BLaER1 (cell line): ENCODE measurements around the gene IGSF22.

ENCODE experiments used
- H3K27ac ChIP-seq: shearing (Covaris generic); formaldehyde crosslinking; 2 replicates; pipeline ENCODE4 v1.8.1; 2022
- H3K27me3 ChIP-seq: shearing (Covaris generic); formaldehyde crosslinking; 2 replicates; pipeline ENCODE4 v1.8.1; 2022
- H3K36me3 ChIP-seq: shearing (Covaris generic); formaldehyde crosslinking; 2 replicates; pipeline ENCODE4 v1.8.1; 2022
- H3K4me1 ChIP-seq: shearing (Covaris generic); formaldehyde crosslinking; 2 replicates; pipeline ENCODE4 v1.8.1; 2022
- H3K4me2 ChIP-seq: shearing (Covaris generic); formaldehyde crosslinking; 2 replicates; pipeline ENCODE4 v1.8.1; 2022
- H3K4me3 ChIP-seq: shearing (Covaris generic); formaldehyde crosslinking; 2 replicates; pipeline ENCODE4 v1.8.1; 2022
- H3K9ac ChIP-seq: shearing (Covaris generic); formaldehyde crosslinking; 2 replicates; pipeline ENCODE4 v1.8.1; 2022
- H3K9me3 ChIP-seq: shearing (Covaris generic); formaldehyde crosslinking; 2 replicates; pipeline ENCODE4 v1.8.1; 2022
- H4K20me1 ChIP-seq: shearing (Covaris generic); formaldehyde crosslinking; 2 replicates; pipeline ENCODE4 v1.8.1; 2022
- Cebpa-rat ChIP-seq: shearing (Covaris generic); IDR thresholded peaks from 2 replicates; pipeline ENCODE4 v1.8.1; 2022

IGSF22 gene

GRCh38 chr11:18704698-18705097 is 21.3 kb downstream of the IGSF22 start:
- Histone ChIP-seq H3K9ac (no peak overlapping the region), H3K27me3 (peaks cover 33% of the 10 kb centered on the region), H3K36me3 (peaks cover 8% of the 10 kb centered on the region; the same call in 1 of the 2 replicates), H3K27ac (no peak overlapping the region), H3K4me3 (no peak overlapping the region), H3K9me3 (no peaks in the 10 kb centered on the region), H4K20me1 (no peaks in the 10 kb centered on the region), H3K4me2 (no peak overlapping the region), H3K4me1 (peaks cover 23% of the 10 kb centered on the region)
- TF ChIP-seq Cebpa-rat = no peak

- Histone ChIP-seq H3K27ac (no peak overlapping the region), H4K20me1 (no peaks in the 10 kb centered on the region), H3K4me2 (no peak overlapping the region), H3K4me3 (no peak overlapping the region), H3K36me3 (peaks cover 8% of the 10 kb centered on the region; the same call in 1 of the 2 replicates), H3K4me1 (peaks cover 29% of the 10 kb centered on the region), H3K9ac (no peak overlapping the region), H3K9me3 (no peaks in the 10 kb centered on the region), H3K27me3 (peaks cover 33% of the 10 kb centered on the region)
- TF ChIP-seq Cebpa-rat = no peak
Measured at GRCh38 chr11:18704045-18704645, 21.8 kb downstream of the IGSF22 start.

- Histone ChIP-seq H3K27ac (no peak overlapping the region), H3K9ac (no peak overlapping the region), H3K36me3 (peaks cover 8% of the 10 kb centered on the region; the same call in 1 of the 2 replicates), H4K20me1 (no peaks in the 10 kb centered on the region), H3K4me3 (no peak overlapping the region), H3K27me3 (peaks cover 32% of the 10 kb centered on the region), H3K4me2 (no peak overlapping the region), H3K4me1 (peaks cover 29% of the 10 kb centered on the region), H3K9me3 (no peaks in the 10 kb centered on the region)
- TF ChIP-seq Cebpa-rat = no peak
Measured at GRCh38 chr11:18703001-18703763, 22.8 kb downstream of the IGSF22 start.

- H3K36me3 ChIP-seq = peaks cover 8% of the 10 kb centered on the region; the same call in 1 of the 2 replicates
- H3K4me2 ChIP-seq = no peak overlapping the region
- H3K4me1 ChIP-seq = peaks cover 27% of the 10 kb centered on the region
- no peak overlapping the region for H3K27ac ChIP-seq
- H3K9ac ChIP-seq = no peak overlapping the region
- no peaks in the 10 kb centered on the region for H4K20me1 ChIP-seq
- no peaks in the 10 kb centered on the region for H3K9me3 ChIP-seq
- H3K4me3 ChIP-seq = no peak overlapping the region
- TF ChIP-seq Cebpa-rat = no peak
- peaks cover 21% of the 10 kb centered on the region for H3K27me3 ChIP-seq
Measured at GRCh38 chr11:18701614-18702216, 24.3 kb downstream of the IGSF22 start.

DNA sequence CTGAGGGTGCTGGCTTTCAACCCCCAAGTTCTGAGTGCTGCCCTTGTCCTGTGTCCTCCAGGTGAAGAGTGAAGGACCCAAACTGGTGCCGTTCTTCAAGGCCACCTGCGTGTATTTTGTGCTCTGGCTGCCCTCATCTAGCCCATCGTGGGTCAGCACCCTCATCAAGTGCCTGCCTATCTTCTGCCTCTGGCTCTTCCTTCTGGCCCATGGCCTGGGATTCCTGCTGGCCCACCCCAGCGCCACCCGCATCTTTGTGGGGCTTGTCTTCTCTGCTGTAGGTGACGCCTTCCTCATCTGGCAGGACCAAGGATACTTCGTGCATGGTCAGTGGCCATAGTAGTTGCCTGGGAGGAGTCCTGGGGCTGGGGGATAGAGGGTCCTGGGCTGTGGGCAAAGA is 25.1 kb downstream of the IGSF22 start:
- no peak overlapping the region for H3K4me3 ChIP-seq
- peaks cover 20% of the 10 kb centered on the region for H3K4me1 ChIP-seq
- no peak for TF ChIP-seq Cebpa-rat
- no peak overlapping the region for H3K9ac ChIP-seq
- H3K4me2 ChIP-seq = peak overlapping the region; percentile 89; the same call in 1 of the 2 replicates
- H3K36me3 ChIP-seq = peaks cover 8% of the 10 kb centered on the region; the same call in 1 of the 2 replicates
- H4K20me1 ChIP-seq = no peaks in the 10 kb centered on the region
- H3K27ac ChIP-seq = no peak overlapping the region
- H3K27me3 ChIP-seq = peaks cover 13% of the 10 kb centered on the region
- H3K9me3 ChIP-seq = no peaks in the 10 kb centered on the region

DNA sequence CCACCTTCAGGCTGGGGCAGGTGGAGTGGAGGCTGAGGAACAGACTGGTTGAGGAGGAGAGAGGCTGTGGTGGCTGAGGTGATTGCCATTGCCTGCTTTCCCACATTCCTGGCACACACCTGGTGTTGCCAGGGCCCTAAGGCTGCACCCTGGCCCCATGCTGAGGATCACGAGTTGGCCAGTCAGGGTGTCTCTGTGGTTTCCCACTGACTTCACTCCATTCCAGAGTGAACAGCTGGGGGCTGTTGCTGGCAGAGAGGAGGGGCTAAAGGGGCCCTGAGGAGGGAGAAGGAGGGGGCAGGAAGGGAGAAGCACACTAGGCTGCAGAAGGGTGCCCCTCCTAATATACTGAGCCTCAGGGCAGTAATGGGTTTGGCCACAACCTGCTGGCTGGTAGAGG is 25.6 kb downstream of the IGSF22 start:
- Histone ChIP-seq H3K4me1 (peaks cover 15% of the 10 kb centered on the region), H3K9ac (no peak overlapping the region), H3K9me3 (no peaks in the 10 kb centered on the region), H3K4me2 (peak overlapping the region; percentile 89; the same call in 1 of the 2 replicates), H3K27ac (no peak overlapping the region), H3K27me3 (peaks cover 8% of the 10 kb centered on the region), H3K36me3 (peaks cover 8% of the 10 kb centered on the region; the same call in 1 of the 2 replicates), H3K4me3 (no peak overlapping the region), H4K20me1 (no peaks in the 10 kb centered on the region)
- TF ChIP-seq Cebpa-rat = no peak

DNA sequence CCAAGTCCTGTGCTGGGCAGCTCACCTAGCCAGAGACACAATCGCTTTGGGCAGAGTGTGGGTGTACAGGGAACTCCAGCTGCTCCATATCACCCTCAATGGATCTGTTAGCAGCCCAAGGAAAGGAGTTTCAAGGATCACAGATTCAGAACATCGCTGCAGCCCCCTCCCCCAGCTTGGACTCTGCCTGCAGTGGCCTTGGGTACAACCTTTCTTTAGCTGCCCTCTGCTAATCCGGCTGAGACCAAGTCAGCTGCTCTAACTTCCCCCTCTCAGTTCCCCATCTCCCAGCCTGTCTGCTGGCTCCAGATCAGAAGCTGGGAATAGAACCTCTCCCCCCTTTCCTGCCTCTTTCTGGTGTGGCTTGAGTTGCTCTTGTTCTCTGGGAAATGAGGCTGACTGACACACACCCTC is 26.1 kb downstream of the IGSF22 start:
- Histone ChIP-seq H3K4me1 (peaks cover 15% of the 10 kb centered on the region), H3K9ac (no peak overlapping the region), H3K4me2 (peak overlapping the region; percentile 89), H3K36me3 (peaks cover 8% of the 10 kb centered on the region; the same call in 1 of the 2 replicates), H4K20me1 (no peaks in the 10 kb centered on the region), H3K9me3 (no peaks in the 10 kb centered on the region), H3K4me3 (peak overlapping the region; percentile 98), H3K27me3 (peaks cover 3% of the 10 kb centered on the region; the same call in 1 of the 2 replicates), H3K27ac (no peak overlapping the region)
- no peak for TF ChIP-seq Cebpa-rat

- Histone ChIP-seq H4K20me1 (no peaks in the 10 kb centered on the region), H3K9ac (peak overlapping the region; percentile 80), H3K9me3 (no peaks in the 10 kb centered on the region), H3K4me3 (peak overlapping the region; percentile 98), H3K4me1 (peaks cover 15% of the 10 kb centered on the region), H3K27me3 (no peaks in the 10 kb centered on the region), H3K4me2 (peak overlapping the region; percentile 89), H3K36me3 (peaks cover 8% of the 10 kb centered on the region; the same call in 1 of the 2 replicates), H3K27ac (peak overlapping the region; percentile 66)
- TF ChIP-seq Cebpa-rat = no peak
Measured at GRCh38 chr11:18699269-18699596, 26.8 kb downstream of the IGSF22 start.

DNA sequence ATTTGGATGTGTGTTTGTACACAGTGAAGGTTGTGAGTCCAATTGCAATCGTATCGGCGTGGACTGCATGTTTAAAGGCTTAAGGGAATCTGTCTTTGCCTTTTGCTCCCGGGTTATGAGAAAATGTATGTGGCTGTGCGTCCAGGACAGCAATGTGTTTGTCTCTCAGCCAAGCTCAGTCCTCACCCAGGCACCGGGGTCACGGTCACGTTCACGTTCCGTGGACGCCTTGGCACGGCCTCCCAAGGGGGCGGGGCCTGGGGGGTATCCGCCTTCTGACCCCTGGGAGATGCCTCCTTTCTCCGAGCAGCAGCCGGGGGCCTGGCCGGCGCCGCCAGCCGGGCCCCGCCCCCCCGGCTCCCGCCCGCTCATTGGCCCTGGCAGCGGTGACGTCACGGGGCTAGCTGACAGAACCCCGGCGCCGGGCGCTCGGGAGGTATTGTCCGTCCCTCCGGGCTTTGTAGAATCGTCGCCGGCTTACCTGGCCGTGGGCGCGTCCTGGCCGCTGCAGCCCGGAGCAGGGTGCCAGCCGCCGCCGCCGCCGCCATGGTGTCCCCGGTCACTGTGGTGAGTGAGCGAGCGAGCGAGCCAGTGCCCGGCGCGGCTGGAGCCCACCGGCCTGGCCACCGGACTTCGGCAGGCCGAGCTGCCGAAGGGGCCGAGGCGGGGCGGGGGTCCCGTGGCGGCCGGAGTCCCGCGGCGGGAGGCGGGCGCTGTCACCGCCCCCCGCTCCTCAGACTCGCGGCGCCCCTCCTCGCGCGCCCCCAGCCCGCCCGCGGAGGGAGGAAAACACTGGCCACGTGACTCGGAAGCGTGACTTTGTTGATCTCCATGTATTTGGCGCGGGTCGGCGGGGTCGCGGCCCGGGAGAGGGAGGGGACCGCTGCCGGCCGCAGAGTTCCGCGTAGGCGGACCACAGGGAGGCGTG is 27.4 kb downstream of the IGSF22 start, which contains the start of gene TMEM86A:
Gene TMEM86A, plus strand, starts transcription at position 439 of the 928 bp plus-strand sequence. Its CDS starts 108 bp downstream, at position 547.
- H3K9ac ChIP-seq = peak within 1 kb of the TSS; percentile 80
- no peaks in the 10 kb centered on the region for H4K20me1 ChIP-seq
- H3K27me3 ChIP-seq = no peaks in the 10 kb centered on the region
- no peak for TF ChIP-seq Cebpa-rat
- no peaks in the 10 kb centered on the region for H3K9me3 ChIP-seq
- H3K4me1 ChIP-seq = peaks cover 15% of the 10 kb centered on the region
- peak within 1 kb of the TSS; percentile 66 for H3K27ac ChIP-seq
- peak within 1 kb of the TSS; percentile 89 for H3K4me2 ChIP-seq
- peaks cover 8% of the 10 kb centered on the region; the same call in 1 of the 2 replicates for H3K36me3 ChIP-seq
- peak within 1 kb of the TSS; percentile 98 for H3K4me3 ChIP-seq
